GM18508 (cell line): ENCODE data around the gene FAHD2A.
"Not testable (repeated sequence)": the region's sequence is repeated elsewhere in the genome, so short reads cannot be mapped to it uniquely, and the experiment has no call there.

ENCODE experiments used
- ATAC-seq: cut with Tn5 transposase; IDR thresholded peaks from one replicate; pipeline ENCODE4 v1.9.1; 2021; ENCODE audit warnings: moderate number of reproducible peaks; ENCODE audit not compliant: insufficient read depth, unreplicated experiment

Gene FAHD2A

DNA sequence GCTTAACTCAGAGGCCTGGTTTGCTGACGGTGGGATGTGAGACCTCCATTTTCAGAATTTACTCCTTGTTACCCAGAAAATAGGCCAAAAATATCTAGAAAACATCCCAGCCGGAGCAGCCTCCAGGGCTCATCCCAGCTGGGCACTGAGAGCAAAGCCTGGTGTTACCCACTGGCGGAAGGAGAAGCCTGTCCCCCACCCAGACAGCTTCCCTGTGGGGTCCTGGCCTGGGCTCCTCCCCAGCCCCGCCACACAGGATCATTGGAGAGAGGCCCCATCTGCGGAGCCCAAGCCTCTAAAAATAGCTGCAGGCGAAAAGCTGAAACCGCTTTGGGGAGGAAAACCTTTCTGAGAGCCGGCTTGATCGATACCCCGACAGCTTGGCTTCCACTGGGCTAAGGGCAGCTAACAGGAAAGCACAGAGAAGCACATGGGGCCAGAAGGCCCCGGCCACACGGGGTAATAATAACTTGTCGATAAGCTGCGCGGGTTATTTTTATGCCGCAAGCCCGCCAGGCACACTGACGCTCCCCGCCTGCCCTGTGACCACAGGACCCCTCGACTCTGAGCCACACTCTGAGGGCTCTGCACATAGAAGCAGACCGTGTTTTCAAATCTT is 26.9 kb upstream of the FAHD2A start:
- no peak for ATAC-seq

DNA sequence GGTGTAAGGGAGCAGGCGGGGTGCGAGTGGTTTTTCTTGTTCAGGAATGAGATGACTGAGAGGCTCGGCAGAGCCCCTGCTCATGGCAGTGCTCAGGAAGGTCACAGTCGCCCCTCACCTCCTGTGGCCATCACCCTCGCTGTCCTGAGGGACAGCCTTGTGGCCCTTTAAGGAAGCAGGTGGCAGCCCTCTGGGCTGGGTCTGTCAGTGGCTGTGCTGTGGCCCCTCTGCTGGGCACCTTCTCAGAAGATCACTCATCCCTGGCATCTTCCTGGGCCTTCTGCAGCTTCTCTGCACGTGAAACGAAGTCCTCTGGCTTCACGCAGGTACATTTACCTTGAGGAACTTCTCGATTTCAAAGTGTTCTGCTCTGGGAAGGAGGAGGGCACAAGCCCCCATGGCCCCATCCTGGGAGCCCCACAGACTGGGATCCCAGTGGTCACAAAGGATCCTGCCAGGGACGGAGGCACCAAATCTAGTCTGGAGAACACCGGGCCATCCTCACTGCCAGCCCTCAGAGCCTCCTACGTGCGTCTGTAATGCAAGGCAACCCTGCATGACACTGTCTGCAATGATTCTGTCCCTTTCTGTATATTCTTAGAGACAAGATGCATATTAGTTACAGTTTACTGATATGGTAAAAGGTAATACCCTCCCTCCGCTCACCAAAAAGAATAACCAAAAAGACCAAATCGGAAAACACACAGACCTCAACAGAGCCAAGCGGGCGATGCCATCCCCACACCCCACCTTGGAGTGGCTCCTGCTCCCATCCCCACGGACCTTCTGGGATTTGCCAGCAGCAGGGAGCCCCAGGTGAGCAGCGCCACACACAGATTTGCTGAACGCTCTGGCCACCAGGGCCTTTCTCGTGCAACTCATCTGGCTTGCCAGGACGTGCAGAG is 25.9 kb upstream of the FAHD2A start:
- no peak for ATAC-seq

DNA sequence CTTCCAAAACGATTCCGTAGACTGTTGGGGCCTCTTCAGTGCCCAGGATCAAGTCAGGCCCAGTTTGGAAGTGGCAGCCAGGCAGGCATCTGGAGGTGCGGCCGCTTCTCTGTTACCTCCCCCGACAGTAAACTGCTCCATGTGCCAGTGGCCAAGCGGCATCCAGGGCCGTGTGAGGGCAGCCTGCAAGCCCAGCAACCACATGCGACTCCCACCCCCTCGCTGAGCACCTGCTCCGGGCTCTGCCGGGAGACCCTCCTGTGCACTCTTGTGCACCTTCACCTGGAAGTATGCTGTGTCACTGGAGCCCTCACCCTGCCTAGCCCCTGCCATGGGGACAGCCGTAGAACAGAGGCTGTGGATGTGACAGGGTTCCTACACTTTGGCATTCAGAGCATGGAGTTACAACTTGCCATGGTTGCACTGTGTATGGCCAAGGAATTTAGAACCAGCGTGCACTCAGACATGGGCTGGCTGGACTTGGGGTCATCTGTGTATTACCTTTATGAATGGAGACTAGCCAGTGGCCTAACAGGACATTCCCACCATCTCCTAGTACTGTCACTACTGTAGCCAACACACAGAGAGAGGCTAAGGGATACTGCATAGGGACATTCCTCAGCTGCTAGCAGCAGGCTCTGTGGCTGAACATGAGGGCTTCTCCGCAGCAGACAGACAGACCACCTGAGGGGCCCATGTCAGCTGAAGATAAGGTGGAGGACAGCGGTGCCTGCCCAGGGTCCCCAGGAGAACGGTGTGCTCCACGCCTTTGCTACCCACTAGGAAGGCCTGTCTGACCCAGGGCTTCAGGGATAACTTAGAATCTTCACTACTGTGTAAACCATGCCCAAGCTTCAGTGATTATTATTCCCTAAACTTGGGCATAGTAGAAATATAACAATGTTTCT is 25.0 kb upstream of the FAHD2A start:
- ATAC-seq: no peak

DNA sequence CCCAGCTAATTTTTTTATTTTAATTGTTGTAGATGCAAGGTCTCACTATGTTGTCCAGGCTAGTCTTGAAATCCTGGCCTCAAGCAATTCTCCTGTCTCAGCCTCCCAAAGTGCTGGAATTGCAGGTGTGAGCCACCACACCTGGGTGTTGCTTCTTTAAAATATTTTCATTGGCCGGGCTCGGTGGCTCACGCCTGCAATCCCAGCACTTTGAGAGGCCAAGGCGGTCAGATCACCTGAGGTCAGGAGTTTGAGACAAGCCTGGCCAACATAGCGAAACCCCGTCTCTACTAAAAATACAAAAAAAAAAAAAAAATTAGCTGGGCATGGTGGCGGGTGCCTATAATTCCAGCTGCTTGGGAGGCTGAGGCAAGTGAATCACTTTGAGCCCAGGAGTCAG is 24.2 kb upstream of the FAHD2A start:
- ATAC-seq: not testable (repeated sequence)

DNA sequence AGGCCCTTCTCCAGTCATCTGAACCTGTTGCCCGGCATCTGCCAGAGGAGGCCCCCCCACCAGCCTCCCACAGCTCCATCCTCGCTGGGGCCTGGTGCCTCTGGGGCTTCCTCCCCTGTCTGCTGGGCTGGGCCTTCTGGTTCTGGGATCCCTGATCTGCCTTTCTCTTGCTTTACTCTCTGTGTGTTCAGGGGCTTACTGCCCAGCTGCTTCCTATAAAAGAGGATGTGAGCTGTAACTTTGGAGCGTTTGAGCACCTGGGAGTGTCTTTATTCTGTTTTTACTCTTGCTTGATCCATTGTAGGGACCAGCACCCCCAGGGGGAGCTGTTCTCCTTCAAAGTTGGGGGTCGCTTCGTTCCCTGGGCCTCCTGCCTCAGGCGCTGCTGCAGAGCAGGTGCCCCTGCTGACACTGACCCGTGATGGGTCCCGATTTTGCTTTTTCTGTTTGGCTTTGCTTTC is 23.1 kb upstream of the FAHD2A start:
- ATAC-seq: no peak

DNA sequence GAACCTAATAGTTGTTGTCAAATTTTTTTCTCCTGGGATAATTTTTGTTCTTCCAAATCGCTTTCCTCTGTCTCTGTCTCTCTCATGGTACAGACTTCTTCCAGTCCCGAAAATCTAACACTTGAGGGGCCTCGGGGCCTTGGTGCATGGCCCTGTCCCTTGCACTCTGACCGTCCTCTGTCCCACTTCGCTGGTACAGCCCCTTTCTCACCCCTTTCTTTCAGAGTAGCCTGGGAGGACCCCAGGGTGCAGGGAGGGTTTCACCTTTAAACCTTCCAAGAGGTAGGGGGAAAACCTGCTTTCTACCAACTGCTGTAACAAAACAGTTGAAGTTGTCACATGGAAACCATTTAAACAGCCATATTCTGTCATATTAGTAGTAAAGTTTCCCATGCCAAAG is 22.2 kb upstream of the FAHD2A start:
- ATAC-seq: no peak

DNA sequence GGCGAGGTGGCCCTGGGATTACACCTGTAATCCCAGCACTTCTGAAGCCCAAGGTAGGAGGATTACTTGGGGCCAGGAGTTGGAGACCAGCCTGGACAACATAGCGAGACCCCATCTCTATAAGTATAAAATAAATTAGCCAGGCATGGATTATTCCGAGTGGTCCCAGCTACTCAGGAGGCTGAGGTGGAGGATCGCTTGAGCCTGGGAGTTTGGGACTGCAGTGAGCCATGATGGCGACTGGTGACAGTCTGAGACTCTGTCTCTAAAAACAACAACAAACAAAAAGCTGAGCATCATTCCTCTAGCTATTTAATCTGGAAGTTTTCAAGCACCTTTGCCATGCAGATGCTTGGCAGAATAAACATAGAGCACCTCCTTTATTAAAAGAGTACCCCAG is 21.8 kb upstream of the FAHD2A start:
- ATAC-seq: no peak

DNA sequence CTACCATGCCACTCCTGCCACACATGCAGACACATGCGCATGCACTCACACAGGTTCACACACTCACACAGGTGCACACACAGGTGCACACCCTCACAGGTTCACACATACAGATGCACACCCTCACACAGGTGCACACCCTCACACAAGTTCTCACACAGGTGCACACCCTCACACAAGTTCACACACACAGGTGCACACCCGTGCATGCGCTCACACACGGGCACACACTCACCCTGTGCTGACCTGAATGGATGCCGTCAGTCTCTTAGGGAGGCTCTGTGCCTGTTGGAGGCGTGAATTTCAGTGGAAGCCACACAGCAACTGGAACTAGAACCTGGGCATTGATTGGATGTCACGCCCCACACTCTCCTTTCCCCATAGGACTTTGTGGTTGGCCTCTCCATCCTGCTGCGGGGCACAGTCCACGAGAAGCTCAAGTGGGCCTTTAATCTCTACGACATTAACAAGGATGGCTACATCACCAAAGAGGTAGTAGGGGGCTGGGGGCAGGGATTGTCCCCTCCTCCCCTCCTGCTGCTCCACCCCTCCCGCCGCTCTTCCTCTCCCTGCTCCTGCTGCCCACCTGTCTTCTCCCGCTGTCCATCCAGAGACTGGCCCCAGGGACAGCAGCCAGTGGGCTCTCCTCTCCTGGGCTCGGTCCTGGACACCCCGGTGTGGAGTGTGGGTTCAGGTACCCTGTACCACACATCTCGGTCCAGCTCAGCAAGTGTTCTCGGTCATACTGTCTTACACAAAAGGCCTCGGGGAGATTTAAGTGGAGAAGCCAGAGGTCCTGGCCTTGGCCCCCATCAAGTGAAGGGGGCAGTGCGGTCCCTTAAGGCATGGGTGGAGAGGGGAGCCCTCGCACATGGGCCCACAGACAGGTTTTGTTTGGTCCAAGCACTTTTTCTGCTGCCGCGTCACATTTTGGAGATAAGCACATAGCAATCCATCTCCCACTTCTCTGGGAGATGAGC is 21.0 kb upstream of the FAHD2A start:
- no peak for ATAC-seq

DNA sequence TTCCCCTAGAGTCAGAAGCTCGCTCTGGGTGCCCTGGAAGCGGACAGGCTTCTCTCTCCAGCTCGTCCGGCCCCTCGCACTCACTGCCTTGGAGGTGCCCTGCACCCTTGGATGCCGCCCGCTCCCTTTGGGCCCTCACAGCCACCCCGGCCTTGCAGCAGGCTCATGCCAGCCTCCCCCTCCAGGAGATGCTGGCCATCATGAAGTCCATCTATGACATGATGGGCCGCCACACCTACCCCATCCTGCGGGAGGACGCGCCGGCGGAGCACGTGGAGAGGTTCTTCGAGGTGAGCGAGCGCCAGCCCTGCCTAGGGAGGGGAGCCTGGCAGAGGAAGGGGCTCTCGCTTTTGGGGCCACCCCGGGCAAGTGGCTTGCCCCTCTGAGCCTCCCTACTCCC is 20.3 kb upstream of the FAHD2A start:
- no peak for ATAC-seq

DNA sequence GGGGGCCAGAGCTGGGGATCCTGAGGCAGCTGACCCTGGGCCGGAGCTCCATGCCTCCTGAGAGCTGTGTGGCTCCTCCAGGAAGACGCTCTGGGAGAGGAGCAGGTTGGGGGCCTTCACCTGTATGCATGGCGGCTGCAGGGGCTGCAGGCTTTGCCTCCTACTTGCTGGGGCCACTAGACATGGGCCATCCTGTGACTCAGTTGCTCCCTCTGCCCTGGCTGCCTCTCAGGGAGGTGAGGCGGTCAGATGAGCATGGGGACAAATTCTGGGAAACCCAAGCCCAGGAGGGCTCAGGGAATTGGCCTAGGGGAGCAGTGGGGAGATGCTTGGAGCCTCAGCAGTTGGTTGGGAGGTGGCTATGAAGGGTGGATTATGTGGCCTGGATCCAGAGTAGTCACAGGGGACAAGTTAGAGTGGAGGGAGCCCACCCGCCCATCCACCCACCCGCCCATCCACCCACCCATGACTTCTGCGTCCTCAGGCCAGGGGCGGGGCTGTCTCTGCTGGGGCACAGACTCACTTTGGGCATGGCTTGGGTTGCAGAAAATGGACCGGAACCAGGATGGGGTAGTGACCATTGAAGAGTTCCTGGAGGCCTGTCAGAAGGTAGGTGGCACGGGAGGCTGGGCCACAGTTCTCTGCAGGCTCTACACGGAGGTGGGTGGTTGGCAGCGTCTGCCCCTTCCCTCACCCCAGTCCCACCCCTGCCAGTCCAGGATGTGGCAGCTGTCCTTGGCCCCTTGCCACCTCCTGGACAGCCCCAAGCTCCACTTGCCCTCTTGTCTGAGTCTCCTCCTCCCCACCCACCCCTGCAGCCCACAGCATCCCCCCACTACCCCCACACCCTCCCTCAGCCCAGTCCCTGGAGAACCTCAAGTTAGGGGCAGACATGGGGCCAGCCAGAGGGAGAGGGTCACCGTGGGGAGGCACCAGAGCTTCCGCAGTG is 19.5 kb upstream of the FAHD2A start:
- ATAC-seq: no peak

DNA sequence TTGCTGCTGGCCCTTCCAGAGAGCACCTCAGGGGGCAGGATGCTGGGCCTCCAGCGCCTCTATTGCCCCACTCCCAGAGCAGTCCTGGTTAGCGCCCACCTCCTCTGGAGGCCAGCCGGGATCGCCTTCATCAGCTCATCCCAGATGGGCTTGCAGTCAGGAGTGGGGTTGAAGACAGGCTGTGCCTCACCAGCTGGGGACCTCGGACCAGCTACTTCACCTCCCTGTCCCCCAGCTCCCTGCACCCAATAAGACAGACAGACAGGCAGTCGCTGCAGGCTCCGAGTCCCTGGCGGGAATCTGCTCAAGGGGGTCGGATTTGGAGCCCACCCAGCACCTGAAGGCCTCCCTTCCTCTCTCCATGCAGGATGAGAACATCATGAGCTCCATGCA is 18.9 kb upstream of the FAHD2A start:
- no peak for ATAC-seq

DNA sequence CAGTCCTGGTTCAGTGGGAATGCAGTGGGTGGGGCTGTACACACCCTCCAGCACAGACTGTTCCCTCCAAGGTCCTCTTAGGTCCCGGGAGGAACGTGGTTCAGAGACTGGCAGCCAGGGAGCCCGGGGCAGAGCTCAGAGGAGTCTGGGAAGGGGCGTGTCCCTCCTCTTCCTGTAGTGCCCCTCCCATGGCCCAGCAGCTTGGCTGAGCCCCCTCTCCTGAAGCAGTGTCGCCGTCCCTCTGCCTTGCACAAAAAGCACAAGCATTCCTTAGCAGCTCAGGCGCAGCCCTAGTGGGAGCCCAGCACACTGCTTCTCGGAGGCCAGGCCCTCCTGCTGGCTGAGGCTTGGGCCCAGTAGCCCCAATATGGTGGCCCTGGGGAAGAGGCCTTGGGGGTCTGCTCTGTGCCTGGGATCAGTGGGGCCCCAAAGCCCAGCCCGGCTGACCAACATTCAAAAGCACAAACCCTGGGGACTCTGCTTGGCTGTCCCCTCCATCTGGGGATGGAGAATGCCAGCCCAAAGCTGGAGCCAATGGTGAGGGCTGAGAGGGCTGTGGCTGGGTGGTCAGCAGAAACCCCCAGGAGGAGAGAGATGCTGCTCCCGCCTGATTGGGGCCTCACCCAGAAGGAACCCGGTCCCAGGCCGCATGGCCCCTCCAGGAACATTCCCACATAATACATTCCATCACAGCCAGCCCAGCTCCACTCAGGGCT is 17.5 kb upstream of the FAHD2A start:
- ATAC-seq: no peak

DNA sequence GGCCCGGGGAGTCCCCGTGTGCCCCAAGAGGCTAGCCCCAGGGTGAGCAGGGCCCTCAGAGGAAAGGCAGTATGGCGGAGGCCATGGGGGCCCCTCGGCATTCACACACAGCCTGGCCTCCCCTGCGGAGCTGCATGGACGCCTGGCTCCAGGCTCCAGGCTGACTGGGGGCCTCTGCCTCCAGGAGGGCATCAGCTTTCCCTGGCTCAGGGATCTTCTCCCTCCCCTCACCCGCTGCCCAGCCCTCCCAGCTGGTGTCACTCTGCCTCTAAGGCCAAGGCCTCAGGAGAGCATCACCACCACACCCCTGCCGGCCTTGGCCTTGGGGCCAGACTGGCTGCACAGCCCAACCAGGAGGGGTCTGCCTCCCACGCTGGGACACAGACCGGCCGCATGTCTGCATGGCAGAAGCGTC is 16.9 kb upstream of the FAHD2A start:
- no peak for ATAC-seq

DNA sequence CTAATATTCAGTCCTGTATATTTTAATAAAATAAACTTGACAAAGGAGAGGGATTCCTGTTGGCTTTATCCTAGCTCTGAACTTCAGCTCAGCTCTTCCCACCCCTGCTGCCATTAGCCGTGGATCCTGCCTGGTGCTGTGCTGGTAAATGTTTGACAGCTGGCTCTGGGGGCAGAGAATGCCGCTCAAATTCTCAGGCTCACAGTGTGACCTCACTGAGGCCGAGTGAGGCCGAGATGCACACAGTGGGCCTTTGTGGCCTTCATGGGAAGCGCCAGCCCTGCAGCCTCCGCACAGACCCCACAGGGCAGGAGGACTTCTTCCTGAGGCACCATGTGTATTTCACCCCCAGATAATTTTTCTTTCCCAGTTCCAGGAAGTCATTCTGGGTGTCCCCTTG is 16.5 kb upstream of the FAHD2A start:
- no peak for ATAC-seq

DNA sequence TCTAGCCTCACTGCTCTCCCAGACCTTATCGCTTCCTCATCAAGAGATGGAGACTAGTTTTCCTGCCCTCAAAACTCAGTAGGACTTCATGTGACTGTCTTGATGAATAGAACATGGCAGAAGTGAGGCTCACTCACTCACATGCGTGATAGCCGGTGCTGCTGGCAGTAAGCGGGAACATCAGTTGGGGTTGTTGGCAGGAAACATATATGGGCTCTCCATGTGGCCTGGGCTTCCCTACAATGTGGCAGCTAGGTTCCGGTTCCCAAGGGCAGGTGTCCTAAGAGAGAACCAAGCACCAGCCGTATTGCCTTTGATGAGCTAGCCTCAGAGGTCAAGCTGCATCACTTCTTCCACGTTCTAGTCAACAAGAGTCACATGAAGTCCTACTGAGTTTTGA is 15.2 kb upstream of the FAHD2A start:
- no peak for ATAC-seq

DNA sequence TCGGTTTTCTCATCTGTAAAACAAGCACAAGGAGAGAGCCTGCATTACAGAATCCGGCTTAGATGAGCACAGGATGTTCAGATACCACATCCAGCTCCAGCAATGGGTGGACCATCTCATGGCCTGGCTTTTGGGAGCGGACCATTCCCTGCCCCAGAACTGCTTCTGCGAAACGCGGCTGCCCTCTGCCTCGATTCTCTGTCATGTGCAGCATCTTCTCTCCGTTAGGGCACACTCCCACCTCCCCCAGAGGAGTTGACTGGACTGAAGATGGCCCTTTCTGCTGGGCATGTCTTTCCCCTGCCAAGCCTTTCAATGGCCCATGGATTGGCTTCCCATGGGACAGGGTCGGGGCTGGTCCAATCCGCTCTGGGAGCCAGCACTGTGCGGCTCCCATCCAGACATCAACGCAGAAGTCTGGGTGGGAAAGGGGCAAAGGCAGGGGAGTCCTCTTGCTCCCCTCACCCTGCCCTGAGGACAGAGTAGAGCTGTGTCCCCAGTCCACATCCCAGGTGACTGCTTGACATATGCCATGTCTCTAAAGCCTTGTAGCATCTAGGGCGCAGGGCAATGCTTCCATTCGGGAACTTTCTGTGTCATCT is 14.3 kb upstream of the FAHD2A start:
- ATAC-seq: no peak

DNA sequence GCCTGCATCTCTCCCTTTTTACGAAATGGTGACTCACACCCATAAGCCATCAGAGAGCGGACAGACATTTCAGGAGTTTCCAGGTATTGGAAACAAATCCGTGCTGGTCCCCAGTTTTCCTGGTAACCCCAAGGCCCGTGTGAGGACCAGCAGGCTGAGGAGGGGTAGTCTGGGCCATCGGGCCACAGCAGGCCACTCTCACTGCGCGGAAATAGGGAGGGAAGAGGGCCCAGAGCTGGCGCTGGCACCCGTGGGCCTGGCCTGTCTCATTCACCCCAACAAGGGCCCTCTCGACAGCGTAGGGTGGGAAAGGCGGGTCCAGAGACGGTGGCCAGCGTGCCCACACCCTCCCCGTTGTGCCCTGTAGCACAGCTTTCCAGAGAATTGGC is 13.7 kb upstream of the FAHD2A start:
- no peak for ATAC-seq
